LoVo (cell line): ENCODE data around the gene RAPGEF5.
"Not testable (repeated sequence)": the region's sequence is repeated elsewhere in the genome, so short reads cannot be mapped to it uniquely, and the experiment has no call there.

Experiments used
- DNase-seq: peaks from one replicate; pipeline ENCODE4 v3.0.0-alpha.2; 2016; ENCODE audit warnings: low spot score

RAPGEF5 gene

GRCh38 chr7:22080219-22080618, 276.7 kb downstream of the RAPGEF5 start:
- DNase-seq, result not testable (repeated sequence)

DNA sequence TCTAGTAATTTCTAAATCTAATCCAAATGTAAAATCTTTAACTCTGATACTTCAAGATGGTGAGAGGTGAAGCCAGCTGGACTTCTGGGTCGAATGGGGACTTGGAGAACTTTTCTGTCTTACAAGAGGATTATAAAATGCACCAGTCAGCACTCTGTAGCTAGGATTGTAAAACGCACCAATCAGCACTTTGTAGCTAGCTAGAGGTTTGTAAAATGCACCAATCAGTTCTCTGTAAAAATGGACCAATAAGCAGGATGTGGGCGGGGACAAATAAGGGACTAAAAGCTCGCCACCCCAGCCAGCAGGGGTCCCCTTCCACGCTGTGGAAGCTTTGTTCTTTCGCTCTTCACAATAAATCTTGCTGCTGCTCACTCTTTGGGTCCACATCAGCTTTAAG, 278.1 kb downstream of the RAPGEF5 start:
- not testable (repeated sequence) for DNase-seq

- no peak for DNase-seq
Measured at GRCh38 chr7:22075561-22075960, 281.4 kb downstream of the RAPGEF5 start.

DNA sequence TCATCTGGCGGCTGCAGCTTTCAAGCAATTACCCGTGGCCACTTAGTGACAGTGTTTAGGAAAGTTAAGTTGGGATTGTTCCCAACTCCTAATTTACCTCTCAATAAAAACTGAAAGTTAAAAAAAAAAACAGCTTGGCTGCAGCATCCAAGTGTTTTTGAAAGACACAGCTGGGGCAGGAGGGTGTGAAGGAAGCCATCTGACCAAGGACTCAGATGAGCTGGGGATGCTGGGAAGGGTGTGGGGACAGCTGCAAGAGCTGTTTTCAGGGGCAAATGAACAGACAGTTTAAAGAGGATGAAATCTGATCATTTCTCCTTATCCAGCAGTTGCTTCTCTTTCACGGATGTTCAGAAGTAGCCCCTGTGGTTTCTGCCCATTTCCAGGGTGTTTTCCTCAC, 282.1 kb downstream of the RAPGEF5 start:
- no peak for DNase-seq
